Keratinocyte (primary cell): Measurements from ENCODE around the gene TFAP2E. TPM values are rescaled to one million over a fixed set of nuclear protein-coding genes. Genes with fewer than 3 reads are reported as not detected.

Experiments used
- DNase-seq: peaks from one replicate; pipeline ENCODE4 v3.0.0-alpha.2; 2011; ENCODE audit warnings: low read depth, missing footprints, low spot score
- FAIRE-seq: peaks from 2 replicates; lab custom pipeline; 2011; peaks lifted over from hg19 to GRCh38; lab: Jason Lieb, UNC
- H2AFZ ChIP-seq: 2 replicates; pipeline ENCODE4 v1.6.0; 2012; ENCODE audit warnings: low read length, control low read depth, inconsistent platforms; ENCODE audit not compliant: control insufficient read depth
- H3K27ac ChIP-seq: 2 replicates; pipeline ENCODE4 v1.5.1; 2011; ENCODE audit warnings: low read length; ENCODE audit not compliant: control insufficient read depth, insufficient read depth
- H3K27me3 ChIP-seq: 3 replicates; pipeline ENCODE4 v1.6.0; 2011; ENCODE audit warnings: low read length; ENCODE audit not compliant: control insufficient read depth, insufficient read depth; ENCODE audit errors: extremely low read depth
- H3K36me3 ChIP-seq, 2 experiments: 2 replicates in 1 of 2; 3 replicates in 1 of 2; pipeline ENCODE4 v1.5.1; 2011; ENCODE audit warnings: low read length in 2 of 2, mild to moderate bottlenecking in 1 of 2; ENCODE audit not compliant: control insufficient read depth in 2 of 2, insufficient read depth in 2 of 2; ENCODE audit errors: extremely low read depth in 1 of 2
- H3K4me1 ChIP-seq: 3 replicates; pipeline ENCODE4 v1.5.1; 2011; ENCODE audit warnings: low read length; ENCODE audit not compliant: control insufficient read depth, insufficient read depth; ENCODE audit errors: extremely low read depth
- H3K4me2 ChIP-seq: 3 replicates; pipeline ENCODE4 v1.6.0; 2011; ENCODE audit warnings: low read depth, low read length; ENCODE audit not compliant: control insufficient read depth, insufficient read depth; ENCODE audit errors: extremely low read depth
- H3K4me3 ChIP-seq, 3 experiments: fragments of 200-600 bp in 1 of 3; sonication (generic) in 1 of 3; 2 replicates in 2 of 3; 3 replicates in 1 of 3; pipeline ENCODE4 v1.5.1; 2011 to 2016; ENCODE audit warnings: low read length in 3 of 3, mild to moderate bottlenecking in 3 of 3, control low read depth in 2 of 3, inconsistent platforms in 1 of 3, low read depth in 1 of 3, mixed read lengths in 1 of 3, mixed run types in 1 of 3, moderate library complexity in 1 of 3; ENCODE audit not compliant: control insufficient read depth in 2 of 3, insufficient read depth in 2 of 3; ENCODE audit errors: extremely low read depth in 1 of 3
- H3K79me2 ChIP-seq: 2 replicates; pipeline ENCODE4 v1.6.0; 2012; ENCODE audit warnings: low read length; ENCODE audit not compliant: control insufficient read depth, insufficient read depth
- H3K9ac ChIP-seq: 3 replicates; pipeline ENCODE4 v1.6.0; 2011; ENCODE audit warnings: low read length; ENCODE audit not compliant: control insufficient read depth, insufficient read depth; ENCODE audit errors: extremely low read depth
- H3K9me1 ChIP-seq: 3 replicates; pipeline ENCODE4 v1.6.0; 2011; ENCODE audit warnings: low read length; ENCODE audit not compliant: control insufficient read depth, insufficient read depth; ENCODE audit errors: extremely low read depth
- H3K9me3 ChIP-seq: 2 replicates; pipeline ENCODE4 v1.5.1; 2012; ENCODE audit warnings: low read depth, low read length; ENCODE audit not compliant: control insufficient read depth
- H4K20me1 ChIP-seq: 3 replicates; pipeline ENCODE4 v1.6.0; 2011; ENCODE audit warnings: low read length; ENCODE audit not compliant: control insufficient read depth, insufficient read depth; ENCODE audit errors: extremely low read depth
- EZH2 ChIP-seq: IDR thresholded peaks from one replicate; pipeline ENCODE4 v1.6.1; 2012; ENCODE audit warnings: inconsistent platforms, mild to moderate bottlenecking, low read length, moderate library complexity
- dilution Hi-C: fragments of 300-500 bp; cut with MboI; formaldehyde crosslinking; loops from one replicate; pipeline ENCODE4 v1.7.0; 2020; ENCODE audit warnings: low sequenced_read_pairs; ENCODE audit not compliant: extremely low pct_ligation_motif_present
- polyA plus RNA-seq, 5 experiments: library from polyadenylated mRNA; depleted of rRNA in 3 of 5; stranded (reverse) in 3 of 5; stranded (forward) in 1 of 5; unstranded in 1 of 5; fragments of >200 nt; gene quantifications; 1 replicate in 1 of 5; 2 replicates in 3 of 5; 3 replicates in 1 of 5; pipeline versions ENCODE4 v1.2.1 to v1.2.3, GENCODE V29; 2011 to 2012; ENCODE audit warnings: missing spikeins in 2 of 5, low read depth in 1 of 5, low replicate concordance in 1 of 5
- TF ChIP-seq, protein P1 (sequence below), 3 experiments: IDR thresholded peaks in 1 of 3; conservative IDR thresholded peaks in 1 of 3; optimal IDR thresholded peaks in 1 of 3; 2 replicates in 2 of 3; 3 replicates in 1 of 3; pipeline versions ENCODE3 to v1.5.1; 2011; ENCODE audit warnings: low read length in 3 of 3, mild to moderate bottlenecking in 3 of 3, moderate library complexity in 2 of 3, control low read depth in 1 of 3, inconsistent platforms in 1 of 3; ENCODE audit not compliant: insufficient read depth in 2 of 3; ENCODE audit errors: extremely low read depth in 1 of 3

TFAP2E gene
- polyA plus RNA-seq, 1 donor (not counting 4 experiments of a cell fraction or from before 2014, with no cell fraction given), result 0.26 TPM

DNA sequence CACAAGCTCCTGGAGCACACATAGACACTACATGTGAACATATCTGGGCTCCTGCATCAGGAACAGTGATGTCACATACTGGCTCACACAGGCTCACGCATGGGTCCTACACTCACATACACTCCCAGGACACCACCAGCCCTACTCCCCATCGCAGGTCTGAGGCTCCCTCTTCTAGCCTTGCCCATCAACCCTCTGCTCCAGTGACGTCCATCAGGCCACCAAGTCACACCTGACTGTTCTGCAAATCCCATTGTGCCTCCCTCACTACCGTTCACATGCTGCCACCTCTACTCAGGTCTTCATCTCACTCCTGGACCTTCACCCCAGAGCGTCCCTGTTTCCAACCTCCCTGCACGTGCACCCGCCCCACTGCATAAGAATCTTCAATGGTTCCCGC lies 18.1 kb downstream of the TFAP2E start:
- H3K79me2 ChIP-seq, result no peaks in the 10 kb centered on the region
- no peaks in the 10 kb centered on the region for H3K9me3 ChIP-seq
- no peak overlapping the region for H3K9ac ChIP-seq
- H3K4me2 ChIP-seq, result no peak overlapping the region
- peaks cover 0 to 1% of the 10 kb centered on the region in 2 experiments for H3K36me3 ChIP-seq
- dilution Hi-C loops, result no loop called here
- TF ChIP-seq, protein P1, sequence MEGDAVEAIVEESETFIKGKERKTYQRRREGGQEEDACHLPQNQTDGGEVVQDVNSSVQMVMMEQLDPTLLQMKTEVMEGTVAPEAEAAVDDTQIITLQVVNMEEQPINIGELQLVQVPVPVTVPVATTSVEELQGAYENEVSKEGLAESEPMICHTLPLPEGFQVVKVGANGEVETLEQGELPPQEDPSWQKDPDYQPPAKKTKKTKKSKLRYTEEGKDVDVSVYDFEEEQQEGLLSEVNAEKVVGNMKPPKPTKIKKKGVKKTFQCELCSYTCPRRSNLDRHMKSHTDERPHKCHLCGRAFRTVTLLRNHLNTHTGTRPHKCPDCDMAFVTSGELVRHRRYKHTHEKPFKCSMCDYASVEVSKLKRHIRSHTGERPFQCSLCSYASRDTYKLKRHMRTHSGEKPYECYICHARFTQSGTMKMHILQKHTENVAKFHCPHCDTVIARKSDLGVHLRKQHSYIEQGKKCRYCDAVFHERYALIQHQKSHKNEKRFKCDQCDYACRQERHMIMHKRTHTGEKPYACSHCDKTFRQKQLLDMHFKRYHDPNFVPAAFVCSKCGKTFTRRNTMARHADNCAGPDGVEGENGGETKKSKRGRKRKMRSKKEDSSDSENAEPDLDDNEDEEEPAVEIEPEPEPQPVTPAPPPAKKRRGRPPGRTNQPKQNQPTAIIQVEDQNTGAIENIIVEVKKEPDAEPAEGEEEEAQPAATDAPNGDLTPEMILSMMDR (optimal IDR thresholded peaks at IDR 0.05 in 1 of 3, IDR thresholded peaks at IDR 0.05 in 1 of 3, conservative IDR thresholded peaks at IDR 0.05 in 1 of 3; ENCODE audit: extremely low read depth in 1 of 3, insufficient read depth in 2 of 3, low read length in 3 of 3), result no peak
- no peak for TF ChIP-seq EZH2
- no peaks in the 10 kb centered on the region for H3K27me3 ChIP-seq
- H2AFZ ChIP-seq, result no peak overlapping the region
- FAIRE-seq, result no peak
- H4K20me1 ChIP-seq, result no peaks in the 10 kb centered on the region
- no peaks in the 10 kb centered on the region for H3K4me1 ChIP-seq
- H3K9me1 ChIP-seq, result no peaks in the 10 kb centered on the region
- no peak overlapping the region for H3K27ac ChIP-seq
- H3K4me3 ChIP-seq, result no peak overlapping the region
- DNase-seq, result no peak

DNA sequence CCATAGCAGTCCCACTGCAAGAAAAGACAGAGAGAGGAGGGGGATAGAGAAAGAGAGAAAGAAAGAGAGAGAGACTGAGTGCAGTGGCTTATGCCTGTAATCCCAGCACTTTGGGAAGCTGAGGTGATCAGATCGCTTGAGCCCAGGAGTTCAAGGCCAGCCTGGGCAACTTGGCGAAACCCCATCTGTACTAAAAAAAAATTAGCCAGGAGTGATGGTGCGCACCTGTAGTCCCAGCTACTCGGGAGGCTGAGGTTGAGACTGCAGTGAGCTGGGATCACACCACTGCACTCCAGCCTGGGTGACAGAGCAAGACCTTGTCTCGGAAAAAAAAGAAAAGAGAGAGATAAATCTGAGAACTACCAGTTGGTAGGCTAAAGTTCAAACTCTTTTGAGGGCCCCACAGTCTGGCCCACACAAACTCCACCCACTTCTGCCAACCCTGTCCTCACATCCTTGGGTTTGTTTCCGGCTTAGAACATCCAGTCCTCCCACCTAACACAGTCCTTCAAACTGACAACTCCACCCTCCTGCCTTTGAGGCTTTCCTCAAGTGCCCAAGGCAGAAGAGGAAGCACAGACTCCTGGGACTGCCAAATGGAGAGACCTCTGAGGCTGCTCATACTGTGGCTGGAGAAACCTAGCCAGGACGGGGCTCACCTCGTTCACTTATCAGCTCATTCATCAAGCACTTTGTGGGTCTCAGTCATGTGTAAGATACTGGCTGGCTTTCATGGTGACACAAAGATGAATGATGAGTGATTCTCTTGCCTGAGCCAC lies 20.1 kb downstream of the TFAP2E start:
- no peak overlapping the region for H3K27ac ChIP-seq
- dilution Hi-C loops, result no loop called here
- peaks cover 0 to 5% of the 10 kb centered on the region in 2 experiments for H3K36me3 ChIP-seq
- no peaks in the 10 kb centered on the region for H4K20me1 ChIP-seq
- no peak for FAIRE-seq
- TF ChIP-seq EZH2, result no peak
- TF ChIP-seq, protein P1 (optimal IDR thresholded peaks at IDR 0.05 in 1 of 3, IDR thresholded peaks at IDR 0.05 in 1 of 3, conservative IDR thresholded peaks at IDR 0.05 in 1 of 3; ENCODE audit: extremely low read depth in 1 of 3, insufficient read depth in 2 of 3, low read length in 3 of 3), result no peak
- no peak overlapping the region for H3K4me3 ChIP-seq
- H2AFZ ChIP-seq, result no peak overlapping the region
- no peaks in the 10 kb centered on the region for H3K9me1 ChIP-seq
- H3K4me2 ChIP-seq, result no peak overlapping the region
- H3K9me3 ChIP-seq, result no peaks in the 10 kb centered on the region
- no peaks in the 10 kb centered on the region for H3K79me2 ChIP-seq
- no peaks in the 10 kb centered on the region for H3K27me3 ChIP-seq
- no peak for DNase-seq
- H3K4me1 ChIP-seq, result no peaks in the 10 kb centered on the region
- H3K9ac ChIP-seq, result no peak overlapping the region
